DMS153 treated with DMSO at 0.1 percent for 48 hours (cell line): ENCODE measurements around the gene LRBA.
"Not testable (repeated sequence)": the region's sequence is repeated elsewhere in the genome, so short reads cannot be mapped to it uniquely, and the experiment has no call there.

ENCODE experiments used
- DNase-seq: peaks from one replicate; lab custom pipeline; 2025; ENCODE audit not compliant: unreplicated experiment; lab: John Stamatoyannopoulos, UW

The LRBA gene

DNA sequence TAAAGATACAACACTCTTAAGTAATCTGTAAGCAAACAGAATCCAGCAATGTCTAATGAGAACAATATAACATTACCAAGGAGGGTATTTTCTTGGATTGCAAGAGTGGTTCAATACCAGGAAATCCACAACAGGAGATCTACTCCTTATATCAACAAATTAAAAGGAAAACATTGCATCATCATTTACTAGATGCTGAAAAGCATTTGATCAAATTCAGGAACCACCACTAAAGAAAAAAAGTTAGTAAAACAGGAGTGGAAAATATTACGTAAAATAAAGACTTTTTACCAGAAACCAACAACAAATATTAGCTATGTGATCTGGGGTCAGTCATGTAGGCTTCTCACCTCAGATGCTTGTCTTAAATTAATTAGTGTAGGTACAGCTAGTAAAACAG, 499.9 kb downstream of the LRBA start:
- no peak for DNase-seq

DNA sequence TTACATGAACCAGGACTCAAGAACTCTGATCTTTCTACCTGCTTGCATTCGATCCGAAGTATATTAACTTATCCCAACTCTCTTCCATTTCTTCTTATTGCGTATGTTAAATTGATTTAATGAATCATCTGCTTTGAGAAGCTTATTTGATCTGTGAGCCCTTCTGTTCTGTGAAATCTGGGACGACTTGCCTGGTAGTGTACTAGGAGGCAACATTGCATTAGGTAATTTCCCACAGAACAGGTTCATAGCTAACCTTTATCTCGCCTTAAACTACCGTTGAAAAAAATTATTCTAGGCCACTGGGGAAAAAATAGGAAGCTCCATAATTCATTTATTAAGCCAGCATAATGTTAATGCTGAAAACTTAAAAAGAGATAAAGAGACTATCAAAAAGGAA, 500.4 kb downstream of the LRBA start:
- no peak for DNase-seq

DNA sequence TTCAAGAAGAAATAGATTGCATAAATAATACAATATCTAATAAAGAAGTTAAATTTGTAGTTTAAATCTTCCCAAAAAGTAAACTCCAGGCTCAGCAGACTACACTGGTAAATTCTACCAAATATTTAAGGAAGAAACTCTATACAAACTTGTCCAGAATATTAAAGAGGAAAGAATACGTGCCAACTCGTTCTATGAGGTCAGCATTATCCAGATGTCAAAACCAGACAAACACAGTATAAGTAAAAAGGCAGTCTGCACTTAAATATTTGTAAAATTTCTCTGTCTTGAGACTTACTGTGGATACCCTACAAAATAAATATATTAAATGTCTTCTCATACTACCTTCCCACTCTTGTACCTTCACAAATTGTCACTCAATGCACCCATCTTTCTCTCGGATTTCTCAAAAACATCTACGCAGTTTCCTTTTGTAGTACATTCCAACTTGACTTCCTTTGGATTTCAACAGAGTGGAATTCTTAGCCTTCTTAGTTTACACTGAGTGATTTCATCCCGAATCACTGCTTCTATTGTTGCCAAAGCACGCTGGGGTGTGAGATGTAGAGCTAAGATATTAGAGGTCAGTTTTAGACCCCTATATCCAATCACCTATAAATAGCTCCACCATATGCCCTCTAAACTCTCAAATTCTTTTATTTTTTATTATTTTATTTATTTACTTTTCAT, 504.8 kb downstream of the LRBA start:
- DNase-seq = no peak

DNA sequence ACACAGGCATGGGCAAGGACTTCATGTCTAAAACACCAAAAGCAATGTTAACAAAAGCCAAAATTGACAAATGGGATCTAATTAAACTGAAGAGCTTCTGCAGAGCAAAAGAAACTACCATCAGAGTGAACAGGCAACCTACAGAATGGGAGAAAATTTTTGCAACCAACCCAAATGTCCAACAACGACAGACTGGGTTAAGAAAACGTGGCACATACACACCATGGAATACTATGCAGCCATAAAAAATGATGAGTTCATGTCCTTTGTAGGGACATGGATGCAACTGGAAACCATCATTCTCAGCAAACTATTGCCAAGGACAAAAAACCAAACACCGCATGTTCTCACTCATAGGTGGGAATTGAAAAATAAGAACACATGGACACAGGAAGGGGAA, 507.4 kb downstream of the LRBA start:
- DNase-seq = not testable (repeated sequence)

DNA sequence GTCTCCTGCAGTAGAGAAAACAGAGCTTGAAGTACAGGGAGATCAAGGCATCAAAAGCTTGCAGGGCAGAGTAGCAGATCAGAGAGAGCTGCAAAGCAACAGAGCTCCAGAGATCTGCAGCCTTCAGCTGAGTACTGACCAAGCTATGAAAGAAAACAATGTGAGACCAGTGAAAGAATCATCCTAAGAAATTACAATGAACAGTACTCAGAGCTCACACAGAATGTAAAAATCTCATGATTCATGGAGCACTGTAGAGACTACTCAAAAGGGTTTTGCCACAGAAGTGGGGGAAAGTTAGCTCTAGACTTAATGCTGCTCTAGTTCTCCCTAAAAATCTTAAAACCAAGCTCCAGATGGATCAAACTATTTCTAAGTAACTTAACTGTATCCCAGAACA, 513.1 kb downstream of the LRBA start:
- no peak for DNase-seq

DNA sequence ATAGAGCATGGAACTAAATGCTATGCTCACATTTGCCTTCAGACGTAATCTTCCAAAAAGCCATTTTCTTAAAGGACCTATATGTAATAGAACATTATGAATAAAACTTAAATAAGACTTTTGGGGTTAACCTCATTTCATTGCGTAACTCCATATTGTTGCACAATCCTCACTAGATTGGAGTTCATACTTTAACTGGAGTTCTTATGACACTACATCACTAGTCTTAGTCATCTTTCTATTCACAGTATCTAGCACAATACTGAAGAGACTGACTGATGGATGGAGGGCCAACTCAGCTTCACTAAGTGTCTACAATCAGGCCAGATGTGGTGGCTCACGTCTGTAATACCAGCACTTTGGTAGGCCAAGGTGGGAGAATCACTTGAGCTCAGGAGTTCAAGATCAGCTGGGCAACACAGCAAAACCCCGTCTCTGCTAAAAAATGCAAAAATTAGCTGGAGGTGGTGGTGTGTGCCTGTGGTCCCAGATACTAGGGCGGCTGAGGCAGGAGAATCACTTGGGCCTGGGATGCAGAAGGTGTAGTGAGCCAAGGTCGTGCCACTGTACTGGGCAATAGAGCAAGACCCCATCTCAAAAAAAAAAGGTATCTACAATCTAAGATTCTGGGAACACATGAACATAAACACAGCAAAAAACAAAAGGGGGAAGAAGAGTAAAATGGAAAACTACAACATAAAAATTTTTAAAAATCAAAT, 513.9 kb downstream of the LRBA start:
- no peak for DNase-seq

DNA sequence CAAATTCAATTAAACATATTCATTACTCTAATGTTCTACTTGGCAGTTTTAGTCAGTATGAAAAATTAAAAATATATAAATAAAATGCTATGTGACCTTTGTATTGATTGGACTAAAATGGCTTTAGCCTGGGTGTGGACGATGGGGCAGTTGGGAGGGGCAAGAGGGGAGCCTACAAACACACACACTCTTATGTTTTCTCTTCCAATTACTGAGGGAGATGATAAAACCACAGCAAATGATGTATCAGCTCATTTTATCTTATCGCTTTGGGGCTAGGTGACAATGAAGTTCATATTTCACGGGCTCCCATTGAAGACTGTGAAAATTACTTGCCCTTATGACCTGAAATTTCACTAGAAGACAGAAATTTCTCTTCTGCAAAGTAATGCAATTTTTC, 517.5 kb downstream of the LRBA start:
- DNase-seq = no peak

DNA sequence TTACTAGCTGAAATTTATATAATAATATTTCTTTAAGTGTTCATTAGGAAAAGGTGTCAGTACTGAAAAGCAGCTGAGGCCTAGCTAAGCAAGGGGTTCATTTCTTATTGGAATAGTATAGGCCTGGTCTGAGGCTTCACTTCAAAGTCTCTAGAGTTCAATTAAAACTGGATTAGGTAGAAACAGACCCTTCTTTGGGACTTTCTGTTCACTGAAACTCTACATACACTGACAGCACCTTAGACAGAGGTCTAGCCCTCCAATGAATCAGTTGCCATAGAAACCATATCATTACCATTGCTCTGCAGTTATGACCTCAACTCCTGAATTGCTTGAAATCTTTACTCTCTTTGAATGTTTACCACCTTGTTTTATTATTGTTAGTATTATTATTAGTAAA, 519.5 kb downstream of the LRBA start:
- no peak for DNase-seq

DNA sequence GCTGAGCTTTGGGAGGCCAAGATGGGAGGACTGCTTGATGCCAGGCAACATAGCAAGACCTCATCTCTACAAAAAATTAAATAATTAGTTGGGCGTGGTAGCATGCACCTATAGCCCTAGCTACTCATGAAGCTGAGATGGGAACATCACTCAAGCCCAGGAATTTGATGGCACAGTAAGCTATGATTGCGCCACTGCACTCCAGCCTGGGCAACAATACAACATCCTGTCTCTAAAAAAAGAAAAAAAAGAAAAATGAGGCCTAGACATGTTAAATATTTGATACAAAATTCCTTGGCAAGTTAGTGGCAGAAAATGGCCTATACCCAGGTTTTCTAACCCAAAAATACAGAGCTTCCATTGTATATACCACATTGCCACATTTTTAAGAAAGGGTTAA, 521.2 kb downstream of the LRBA start:
- no peak for DNase-seq

DNA sequence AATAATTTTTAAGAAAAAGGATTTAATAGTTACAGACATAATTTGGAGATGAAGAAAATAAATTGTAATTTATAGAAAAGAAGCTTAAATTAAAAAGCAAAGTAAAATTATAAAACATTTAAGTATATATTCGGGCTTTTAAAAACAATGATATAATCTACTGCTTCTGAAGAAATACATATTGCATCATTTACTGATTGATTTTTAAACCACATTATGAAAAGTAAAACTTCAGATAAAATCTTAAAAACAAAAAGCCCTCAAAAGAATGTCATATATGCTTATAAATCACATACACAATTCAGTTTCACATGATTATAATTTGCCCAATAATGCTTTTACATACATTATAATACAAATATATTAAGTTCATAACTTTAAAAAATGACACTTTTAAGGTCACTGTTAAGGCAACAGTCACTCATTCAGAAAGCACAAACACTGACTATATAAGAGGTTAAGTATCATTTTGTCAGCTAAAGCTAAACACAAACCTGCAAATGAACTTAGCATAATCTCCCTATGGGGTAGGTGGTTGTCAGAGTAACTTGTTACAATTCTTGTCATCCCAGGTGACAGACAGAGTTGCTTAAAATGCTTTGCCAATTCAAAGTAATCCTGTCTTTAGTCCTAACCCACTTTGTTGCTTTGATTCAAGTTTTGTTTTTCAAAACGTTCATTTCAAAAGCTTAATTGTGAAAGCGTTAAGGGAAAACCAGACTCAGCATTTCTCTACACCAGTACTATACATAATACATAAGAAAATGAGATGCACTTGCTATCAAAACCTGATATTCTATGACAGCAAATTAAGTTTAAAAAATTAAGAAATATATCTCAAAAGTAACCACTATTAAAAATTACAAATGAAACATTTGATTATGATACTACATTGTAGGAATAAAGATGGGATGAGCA, 523.7 kb downstream of the LRBA start:
- DNase-seq = no peak

DNA sequence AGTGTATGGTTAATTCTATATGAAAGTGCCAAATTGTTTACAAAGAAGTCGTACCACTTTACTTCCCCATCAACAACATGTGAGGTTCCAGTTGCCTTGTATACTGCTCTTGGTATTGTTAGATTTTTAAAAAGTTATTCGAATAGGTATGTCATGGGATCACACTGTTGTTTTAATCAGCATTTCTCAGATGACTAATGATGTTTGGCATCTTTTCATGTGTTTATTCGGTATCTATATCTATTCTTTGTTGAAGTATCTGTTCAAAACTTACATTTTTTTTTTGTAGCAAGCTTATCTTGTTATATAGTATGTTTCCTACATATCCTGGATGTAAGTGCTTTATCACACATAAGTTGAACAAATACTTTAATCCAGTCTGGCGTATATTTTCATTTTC, 532.5 kb downstream of the LRBA start:
- DNase-seq = no peak

DNA sequence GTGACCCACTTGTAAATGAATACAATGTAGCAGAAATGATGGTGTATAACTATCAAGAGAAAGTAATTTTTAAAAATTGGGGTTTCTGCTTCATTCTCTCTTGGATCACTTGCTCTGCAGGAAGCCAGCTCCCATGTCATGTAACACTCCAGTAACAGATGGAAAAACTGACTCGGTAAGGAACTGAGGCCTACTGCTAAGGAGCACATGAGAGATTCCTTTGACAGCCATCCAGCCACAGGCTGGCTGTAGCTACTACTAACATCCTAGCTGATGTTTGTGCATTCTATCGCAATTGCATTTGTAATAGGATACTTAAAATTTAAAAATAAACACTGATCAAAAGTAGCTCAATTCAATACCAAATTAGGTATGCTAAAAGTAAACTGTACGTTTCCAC, 535.4 kb downstream of the LRBA start:
- DNase-seq = no peak

DNA sequence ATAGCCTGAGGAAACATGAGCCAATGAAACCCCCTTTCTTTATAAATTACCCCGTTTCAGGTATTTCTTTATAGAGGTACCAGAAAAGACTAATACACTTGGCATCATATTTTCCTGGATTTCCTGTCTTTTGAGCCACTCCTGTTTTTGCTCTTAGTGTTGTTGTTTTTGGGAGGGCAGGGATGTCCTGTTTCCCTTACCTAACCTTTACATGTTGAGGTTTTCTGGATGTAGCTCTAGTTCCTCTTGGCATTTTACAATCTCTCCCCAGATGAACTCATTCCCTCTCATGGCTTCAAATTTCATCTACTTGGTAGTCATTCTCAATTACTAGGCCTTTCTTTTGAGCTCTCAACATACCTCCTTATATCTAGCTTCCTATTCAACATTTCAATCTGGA, 537.2 kb downstream of the LRBA start:
- DNase-seq = no peak

DNA sequence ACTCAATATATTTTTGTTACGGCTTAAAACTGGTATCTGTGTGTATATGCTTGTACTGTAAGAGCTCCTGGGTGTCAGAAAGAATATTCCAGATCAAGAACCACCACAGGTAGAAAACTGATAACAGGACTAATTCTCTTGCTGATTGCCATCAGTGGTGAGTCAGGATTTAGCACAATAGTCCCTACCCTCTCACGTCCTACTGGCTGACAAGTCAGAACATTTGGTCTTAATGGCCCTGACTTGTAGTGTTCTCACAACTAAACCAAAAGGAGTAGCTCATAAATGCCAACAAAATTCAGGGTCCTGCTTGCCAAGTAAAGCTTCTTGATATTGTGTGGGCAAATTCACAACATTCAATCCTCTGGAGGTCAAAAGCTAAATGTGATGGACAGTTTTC, 538.3 kb downstream of the LRBA start:
- DNase-seq = no peak

DNA sequence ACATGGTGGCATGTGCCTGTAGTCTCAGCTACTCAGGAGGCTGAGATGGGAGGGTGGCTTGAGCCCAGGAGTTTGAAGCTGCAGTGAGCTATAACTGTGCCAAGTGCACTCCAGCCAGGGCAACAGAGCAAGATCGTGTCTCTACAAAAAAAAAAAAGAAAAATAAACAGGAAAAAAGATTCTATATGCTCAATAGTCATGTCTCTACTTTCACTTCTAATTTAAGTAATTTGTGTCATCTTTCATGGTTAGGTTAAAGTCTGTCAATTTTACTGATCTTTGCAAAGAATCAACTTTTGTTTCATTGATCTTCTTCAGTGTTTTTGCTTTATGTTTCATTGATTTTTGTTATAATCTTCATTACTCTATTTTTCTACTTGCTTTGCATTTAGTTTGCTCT, 539.3 kb downstream of the LRBA start:
- DNase-seq = no peak

DNA sequence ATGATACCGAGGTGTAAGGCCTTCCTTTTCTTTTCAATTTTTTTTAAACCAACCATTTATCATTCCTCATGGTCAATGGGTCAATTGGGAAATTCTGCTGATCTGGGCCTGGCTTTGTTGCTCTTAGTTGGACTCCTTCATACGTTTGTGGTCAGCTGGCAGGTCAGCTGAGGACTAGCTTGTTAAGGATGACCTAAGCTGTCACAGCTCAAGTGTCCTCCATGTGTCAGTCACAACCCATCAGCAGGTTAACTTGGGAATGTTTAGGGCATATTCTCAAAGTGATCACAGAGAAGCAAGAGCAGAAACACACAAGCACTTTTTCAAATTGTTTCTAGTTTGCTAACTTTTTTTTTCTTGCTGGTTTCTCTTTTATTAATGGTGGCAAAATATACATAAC, 550.6 kb downstream of the LRBA start:
- no peak for DNase-seq

DNA sequence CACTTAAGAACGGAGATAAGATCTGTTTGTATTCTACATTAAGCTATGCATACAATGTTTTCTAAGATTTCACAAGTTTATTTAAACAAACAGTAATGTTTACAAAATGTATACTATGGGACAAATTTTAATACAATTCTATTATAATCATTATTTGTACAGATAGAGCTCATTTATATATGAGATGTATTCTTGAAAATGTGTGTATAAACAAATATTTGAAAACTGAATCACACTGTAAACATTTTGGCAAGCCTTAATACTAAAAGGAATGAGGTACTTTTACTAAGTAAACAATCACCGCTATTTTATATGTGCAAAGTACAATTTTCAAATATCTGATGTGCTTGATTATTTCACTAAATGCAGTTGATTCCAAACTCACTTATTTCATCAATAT, 552.3 kb downstream of the LRBA start:
- no peak for DNase-seq

DNA sequence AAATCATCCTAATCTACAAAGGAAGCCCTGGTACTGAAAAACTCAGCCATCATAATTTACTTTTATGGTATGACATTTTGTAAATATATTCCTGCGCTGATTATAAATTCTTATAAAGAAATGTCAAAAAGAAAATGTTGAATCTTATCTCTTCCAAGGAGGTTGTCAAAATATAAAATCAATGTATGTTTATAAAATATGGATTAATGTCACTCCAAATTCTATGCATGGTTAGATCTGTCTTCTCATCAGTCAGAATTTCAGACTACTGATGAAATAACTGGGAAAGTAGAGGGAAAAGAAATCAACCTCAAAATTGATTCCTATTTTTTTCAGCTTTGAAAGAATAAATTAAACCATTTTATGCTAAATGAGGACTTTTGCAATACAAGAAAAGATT, 553.1 kb downstream of the LRBA start:
- no peak for DNase-seq

DNA sequence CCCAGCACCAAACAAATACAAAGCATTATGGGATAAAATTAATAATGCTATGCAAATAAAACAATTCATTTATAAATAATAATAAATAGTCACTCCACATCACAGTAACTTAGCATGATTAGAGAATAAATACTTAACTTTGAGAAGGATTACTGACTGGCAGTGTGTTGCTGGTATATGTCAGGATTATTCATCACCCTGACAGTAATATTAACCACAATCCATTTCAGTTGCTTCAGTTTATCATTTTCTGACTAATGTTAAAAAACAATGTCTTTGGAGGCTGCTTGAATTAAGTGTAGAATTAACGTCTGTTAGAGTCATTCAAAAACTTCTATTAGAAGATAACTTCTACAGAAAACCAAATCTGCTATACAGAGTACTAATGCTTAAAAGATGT, 557.3 kb downstream of the LRBA start:
- no peak for DNase-seq

DNA sequence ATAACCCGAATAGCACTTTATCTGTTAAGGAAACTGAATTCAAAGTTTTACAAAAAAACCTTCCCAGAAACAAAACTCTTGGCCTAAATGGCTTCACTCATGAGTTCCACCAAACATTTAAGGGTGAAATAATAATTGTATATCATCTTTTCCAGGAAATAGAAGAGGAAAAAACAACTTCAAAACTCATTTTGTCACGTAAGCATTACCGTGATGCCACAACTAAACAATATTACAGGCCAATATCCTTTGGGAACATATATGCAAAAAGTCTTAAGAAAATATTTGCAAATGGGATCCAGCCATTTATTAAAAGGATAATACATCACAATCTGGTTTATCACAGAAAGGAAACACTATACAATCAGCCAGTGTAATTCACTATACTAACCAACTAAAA, 563.2 kb downstream of the LRBA start:
- DNase-seq = no peak

DNA sequence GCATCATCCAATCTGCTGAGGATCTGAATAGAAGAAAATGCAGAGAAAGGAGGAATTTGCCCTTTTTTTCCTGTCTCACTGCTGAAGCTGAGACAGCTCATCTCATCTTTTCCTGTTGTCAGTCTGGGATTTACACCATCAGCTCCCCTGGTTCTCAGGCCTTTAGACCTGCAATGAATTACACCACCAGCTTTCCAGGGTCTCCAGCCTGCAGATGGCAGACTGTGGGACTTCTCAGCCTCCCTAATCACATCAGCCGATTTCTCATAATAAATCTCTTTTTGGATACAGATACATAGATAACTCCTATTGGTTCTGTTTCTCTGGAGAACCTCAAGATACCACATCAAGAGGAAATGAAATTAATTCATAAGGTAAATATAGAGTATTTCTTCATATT, 567.7 kb downstream of the LRBA start:
- DNase-seq = no peak

DNA sequence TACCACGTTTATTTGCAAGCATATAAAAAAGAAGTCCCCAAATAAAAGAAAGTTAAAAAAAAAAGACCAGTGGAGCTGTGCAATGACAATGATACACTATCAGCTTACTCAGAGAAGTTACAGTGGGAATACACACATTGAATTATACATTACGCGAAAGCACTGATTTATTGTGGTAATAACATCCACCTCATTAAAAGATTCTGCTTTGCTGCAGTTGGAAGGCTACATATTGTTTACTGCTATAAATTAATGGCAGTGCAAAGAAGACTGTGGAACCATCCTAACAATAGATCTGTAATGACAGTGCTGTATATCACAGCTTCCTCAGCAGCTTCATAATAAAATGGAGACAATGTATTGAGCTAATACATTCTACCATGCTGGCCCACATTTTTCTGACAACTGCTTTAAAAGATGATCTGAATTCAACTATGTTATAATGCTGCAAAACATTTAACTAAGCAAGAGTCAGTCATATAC, 575.6 kb downstream of the LRBA start:
- DNase-seq = no peak
